ENCODE results near the gene ANO1. TPM values are rescaled to one million over a fixed set of nuclear protein-coding genes. Genes with fewer than 3 reads are reported as not detected.

The ANO1 gene
- total and polyA plus RNA-seq, 2 donors (not counting 1 experiment from before 2014, with no cell fraction given) = not detected

DNA sequence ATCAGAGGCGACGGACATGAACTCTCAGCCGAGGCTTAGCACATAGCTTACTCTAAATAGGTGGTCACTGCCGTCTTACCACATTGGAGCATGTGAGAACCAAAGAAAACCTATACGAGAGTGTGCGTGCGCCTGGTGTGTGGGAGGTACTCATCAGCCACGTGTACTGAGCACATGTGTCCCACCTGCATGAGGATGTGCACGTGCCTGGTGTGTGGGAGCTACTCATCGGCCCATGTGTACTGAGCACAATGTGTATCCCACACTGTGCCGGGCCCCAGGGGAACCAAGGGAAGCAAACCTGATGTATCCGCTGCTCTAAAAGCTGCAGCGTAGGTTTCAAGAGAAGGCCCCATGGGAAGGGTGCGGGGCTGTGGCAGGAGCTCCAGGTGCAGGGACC lies 56.4 kb downstream of the ANO1 start:
- Histone ChIP-seq H3K4me3 (ENCODE audit: control extremely low read depth in 1 of 5, extremely low read depth in 1 of 5, insufficient read depth in 1 of 5, low read depth in 2 of 5, low read length in 4 of 5) (no peak overlapping the region), H3K9ac (ENCODE audit: low read length) (no peak overlapping the region), H3K27ac (ENCODE audit: low read length in 2 of 2) (no peak overlapping the region), H3K79me2 (ENCODE audit: control insufficient read depth, insufficient read depth, low read length) (no peaks in the 10 kb centered on the region), H3K4me2 (replicated peaks; ENCODE audit: low read depth, low read length, poor library complexity, severe bottlenecking) (no peak overlapping the region), H3K4me1 (ENCODE audit: control insufficient read depth in 2 of 2, insufficient read depth in 2 of 2, low read length in 2 of 2) (no peaks in the 10 kb centered on the region), H2AFZ (ENCODE audit: insufficient read depth, low read depth, low read length, poor library complexity, severe bottlenecking) (no peak overlapping the region), H3K27me3 (replicated peaks in 1 of 4; ENCODE audit: control extremely low read depth in 1 of 4, control insufficient read depth in 3 of 4, insufficient read depth in 4 of 4, low read length in 3 of 4) (no peaks in the 10 kb centered on the region), H3K9me3 (ENCODE audit: control extremely low read depth in 1 of 3, control insufficient read depth in 2 of 3, insufficient read depth in 1 of 3, low read length in 2 of 3) (no peaks in the 10 kb centered on the region), H4K20me1 (ENCODE audit: control insufficient read depth, insufficient read depth, low read length, poor library complexity, severe bottlenecking) (no peaks in the 10 kb centered on the region), H3K36me3 (replicated peaks in 1 of 2; ENCODE audit: control extremely low read depth in 1 of 2, control insufficient read depth in 1 of 2, extremely low read depth in 1 of 2, insufficient read depth in 2 of 2, low read length in 1 of 2) (no peaks in the 10 kb centered on the region)
- ATAC-seq (ENCODE audit: low read depth) (no peak), DNase-seq (no peak)
- no peaks in the 10 kb centered on the region for H3K4me1 Mint-ChIP-seq
- intact Hi-C loops (cut with micrococcal nuclease) = no loop called here
- H3K27me3 Mint-ChIP-seq = no peaks in the 10 kb centered on the region
- POLR2A ChIA-PET = no interaction called here
- H3K27ac Mint-ChIP-seq = no peak overlapping the region
- no peak overlapping the region for H3K4me3 Mint-ChIP-seq
- WGBS (ENCODE audit: insufficient coverage) = 82% methylated on average over 12 of the region's 14 CpGs
- CTCF ChIA-PET = interaction anchor here (0.5 kb wide), 1 partner anchor 134 kb away, joined by 3 read pairs; no protein-coding TSS in a partner anchor
- TF ChIP-seq, protein P1, sequence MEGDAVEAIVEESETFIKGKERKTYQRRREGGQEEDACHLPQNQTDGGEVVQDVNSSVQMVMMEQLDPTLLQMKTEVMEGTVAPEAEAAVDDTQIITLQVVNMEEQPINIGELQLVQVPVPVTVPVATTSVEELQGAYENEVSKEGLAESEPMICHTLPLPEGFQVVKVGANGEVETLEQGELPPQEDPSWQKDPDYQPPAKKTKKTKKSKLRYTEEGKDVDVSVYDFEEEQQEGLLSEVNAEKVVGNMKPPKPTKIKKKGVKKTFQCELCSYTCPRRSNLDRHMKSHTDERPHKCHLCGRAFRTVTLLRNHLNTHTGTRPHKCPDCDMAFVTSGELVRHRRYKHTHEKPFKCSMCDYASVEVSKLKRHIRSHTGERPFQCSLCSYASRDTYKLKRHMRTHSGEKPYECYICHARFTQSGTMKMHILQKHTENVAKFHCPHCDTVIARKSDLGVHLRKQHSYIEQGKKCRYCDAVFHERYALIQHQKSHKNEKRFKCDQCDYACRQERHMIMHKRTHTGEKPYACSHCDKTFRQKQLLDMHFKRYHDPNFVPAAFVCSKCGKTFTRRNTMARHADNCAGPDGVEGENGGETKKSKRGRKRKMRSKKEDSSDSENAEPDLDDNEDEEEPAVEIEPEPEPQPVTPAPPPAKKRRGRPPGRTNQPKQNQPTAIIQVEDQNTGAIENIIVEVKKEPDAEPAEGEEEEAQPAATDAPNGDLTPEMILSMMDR (IDR thresholded peaks at IDR 0.05) = no peak
- TF ChIP-seq EZH2 (IDR thresholded peaks at IDR 0.05; ENCODE audit: borderline replicate concordance, insufficient read depth, low read depth, low read length, poor library complexity, severe bottlenecking) = no peak
- H3K9me3 Mint-ChIP-seq (ENCODE audit: insufficient read depth) = no peaks in the 10 kb centered on the region

DNA sequence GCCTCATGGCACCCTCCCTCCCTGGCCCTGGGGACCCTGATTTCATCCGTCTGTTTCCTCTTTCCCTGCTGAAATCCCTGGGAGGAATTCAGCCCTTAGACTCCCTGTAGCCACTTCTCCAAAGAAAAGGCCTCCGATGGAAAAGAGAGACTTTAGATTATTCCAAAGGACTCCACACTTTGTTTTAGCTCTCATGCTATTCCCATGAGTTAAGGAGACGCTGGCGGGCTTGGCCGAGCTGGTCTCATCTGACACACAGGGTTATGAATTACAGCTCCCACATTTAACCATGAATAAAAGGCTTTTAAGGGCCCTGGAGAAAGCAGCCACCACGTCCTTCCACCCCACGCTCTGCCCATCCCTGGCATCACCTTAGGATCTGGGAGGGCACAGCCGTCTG lies 57.0 kb downstream of the ANO1 start:
- H3K27me3 ChIP-seq (replicated peaks in 1 of 4; ENCODE audit: control extremely low read depth in 1 of 4, control insufficient read depth in 3 of 4, insufficient read depth in 4 of 4, low read length in 3 of 4) = no peaks in the 10 kb centered on the region
- H3K36me3 ChIP-seq (replicated peaks in 1 of 2; ENCODE audit: control extremely low read depth in 1 of 2, control insufficient read depth in 1 of 2, extremely low read depth in 1 of 2, insufficient read depth in 2 of 2, low read length in 1 of 2) = no peaks in the 10 kb centered on the region
- no peak overlapping the region for H3K9ac ChIP-seq (ENCODE audit: low read length)
- H3K4me1 ChIP-seq (ENCODE audit: control insufficient read depth in 2 of 2, insufficient read depth in 2 of 2, low read length in 2 of 2) = no peaks in the 10 kb centered on the region
- ATAC-seq (ENCODE audit: low read depth) (no peak), DNase-seq (no peak)
- no peak for TF ChIP-seq EZH2 (IDR thresholded peaks at IDR 0.05; ENCODE audit: borderline replicate concordance, insufficient read depth, low read depth, low read length, poor library complexity, severe bottlenecking)
- TF ChIP-seq, protein P1 (IDR thresholded peaks at IDR 0.05) = no peak
- intact Hi-C loops (cut with micrococcal nuclease) = no loop called here
- H3K4me2 ChIP-seq (replicated peaks; ENCODE audit: low read depth, low read length, poor library complexity, severe bottlenecking) = no peak overlapping the region
- H3K9me3 ChIP-seq (ENCODE audit: control extremely low read depth in 1 of 3, control insufficient read depth in 2 of 3, insufficient read depth in 1 of 3, low read length in 2 of 3) = no peaks in the 10 kb centered on the region
- ChIA-PET POLR2A (no interaction called here), CTCF (no interaction called here)
- H3K27ac Mint-ChIP-seq = no peak overlapping the region
- H3K4me3 ChIP-seq (ENCODE audit: control extremely low read depth in 1 of 5, extremely low read depth in 1 of 5, insufficient read depth in 1 of 5, low read depth in 2 of 5, low read length in 4 of 5) = no peak overlapping the region
- H3K4me1 Mint-ChIP-seq = no peaks in the 10 kb centered on the region
- no peak overlapping the region for H2AFZ ChIP-seq (ENCODE audit: insufficient read depth, low read depth, low read length, poor library complexity, severe bottlenecking)
- WGBS (ENCODE audit: insufficient coverage) = 77% methylated on average over 7 of the region's 8 CpGs
- no peaks in the 10 kb centered on the region for H3K27me3 Mint-ChIP-seq
- no peaks in the 10 kb centered on the region for H4K20me1 ChIP-seq (ENCODE audit: control insufficient read depth, insufficient read depth, low read length, poor library complexity, severe bottlenecking)
- no peak overlapping the region for H3K4me3 Mint-ChIP-seq
- no peak overlapping the region for H3K27ac ChIP-seq (ENCODE audit: low read length in 2 of 2)
- H3K79me2 ChIP-seq (ENCODE audit: control insufficient read depth, insufficient read depth, low read length) = no peaks in the 10 kb centered on the region
- H3K9me3 Mint-ChIP-seq (ENCODE audit: insufficient read depth) = no peaks in the 10 kb centered on the region

Data from B cell (primary cell).